ENCODE results near the gene DNAH5. TPM values are rescaled to one million over a fixed set of nuclear protein-coding genes. Genes with fewer than 3 reads are reported as not detected.

Gene DNAH5
- total RNA-seq, 1 donor: 1.3 TPM

GRCh38 chr5:13658152-13658551 is 286.3 kb downstream of the DNAH5 start:
- no peak overlapping the region for H3K4me3 ChIP-seq (ENCODE audit: low read depth, low read length)
- DNase-seq (ENCODE audit: low read depth): no peak
- TF ChIP-seq, protein P1, sequence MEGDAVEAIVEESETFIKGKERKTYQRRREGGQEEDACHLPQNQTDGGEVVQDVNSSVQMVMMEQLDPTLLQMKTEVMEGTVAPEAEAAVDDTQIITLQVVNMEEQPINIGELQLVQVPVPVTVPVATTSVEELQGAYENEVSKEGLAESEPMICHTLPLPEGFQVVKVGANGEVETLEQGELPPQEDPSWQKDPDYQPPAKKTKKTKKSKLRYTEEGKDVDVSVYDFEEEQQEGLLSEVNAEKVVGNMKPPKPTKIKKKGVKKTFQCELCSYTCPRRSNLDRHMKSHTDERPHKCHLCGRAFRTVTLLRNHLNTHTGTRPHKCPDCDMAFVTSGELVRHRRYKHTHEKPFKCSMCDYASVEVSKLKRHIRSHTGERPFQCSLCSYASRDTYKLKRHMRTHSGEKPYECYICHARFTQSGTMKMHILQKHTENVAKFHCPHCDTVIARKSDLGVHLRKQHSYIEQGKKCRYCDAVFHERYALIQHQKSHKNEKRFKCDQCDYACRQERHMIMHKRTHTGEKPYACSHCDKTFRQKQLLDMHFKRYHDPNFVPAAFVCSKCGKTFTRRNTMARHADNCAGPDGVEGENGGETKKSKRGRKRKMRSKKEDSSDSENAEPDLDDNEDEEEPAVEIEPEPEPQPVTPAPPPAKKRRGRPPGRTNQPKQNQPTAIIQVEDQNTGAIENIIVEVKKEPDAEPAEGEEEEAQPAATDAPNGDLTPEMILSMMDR (IDR thresholded peaks at IDR 0.05; ENCODE audit: insufficient read depth, low read depth, low read length): no peak

DNA sequence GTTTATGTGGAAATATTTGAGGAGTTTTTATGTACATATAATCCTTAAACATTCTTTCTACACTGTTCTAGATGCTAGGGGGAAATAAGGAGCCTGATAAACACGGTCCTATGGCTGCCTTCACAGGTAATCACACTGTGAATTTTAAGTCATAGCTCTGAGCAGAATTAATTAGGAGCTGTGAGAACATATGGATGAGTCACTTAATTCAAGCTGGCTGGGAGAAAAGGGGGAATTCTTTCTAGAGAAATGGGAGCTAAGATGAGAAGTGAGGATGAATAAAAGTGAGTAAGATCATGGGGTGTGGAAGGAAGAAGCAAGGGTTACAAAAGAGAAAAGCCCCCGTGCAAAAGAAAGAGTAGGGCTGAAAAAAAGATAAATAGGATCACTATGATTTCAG is 290.8 kb downstream of the DNAH5 start:
- H3K4me3 ChIP-seq (ENCODE audit: low read depth, low read length): no peak overlapping the region
- TF ChIP-seq, protein P1 (IDR thresholded peaks at IDR 0.05; ENCODE audit: insufficient read depth, low read depth, low read length): no peak
- DNase-seq (ENCODE audit: low read depth): no peak

GRCh38 chr5:13649656-13650055 is 294.8 kb downstream of the DNAH5 start:
- TF ChIP-seq, protein P1 (IDR thresholded peaks at IDR 0.05; ENCODE audit: insufficient read depth, low read depth, low read length): no peak
- no peak overlapping the region for H3K4me3 ChIP-seq (ENCODE audit: low read depth, low read length)
- DNase-seq (ENCODE audit: low read depth): no peak

- TF ChIP-seq, protein P1 (IDR thresholded peaks at IDR 0.05; ENCODE audit: insufficient read depth, low read depth, low read length): no peak
- DNase-seq (ENCODE audit: low read depth): no peak
- no peak overlapping the region for H3K4me3 ChIP-seq (ENCODE audit: low read depth, low read length)
Observed at GRCh38 chr5:13648822-13649221, 295.7 kb downstream of the DNAH5 start.

DNA sequence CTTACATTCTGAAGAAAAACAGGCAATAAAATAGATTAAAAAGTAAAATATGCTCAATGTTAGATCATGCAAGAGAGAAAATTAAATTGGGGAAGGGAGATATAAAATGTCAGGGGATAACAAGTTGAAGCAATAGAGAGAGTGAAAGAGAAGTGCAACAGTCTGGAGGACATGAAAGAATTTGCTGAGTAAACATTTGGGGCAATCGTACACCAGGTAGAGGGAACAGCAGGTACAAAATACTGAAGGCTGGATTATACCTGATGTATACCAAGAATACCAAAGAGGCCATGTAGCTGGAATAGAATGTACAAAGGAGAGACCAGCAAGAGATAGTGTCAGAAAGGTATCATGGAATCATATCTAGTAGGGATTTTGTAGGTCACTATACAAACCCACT is 300.8 kb downstream of the DNAH5 start:
- H3K4me3 ChIP-seq (ENCODE audit: low read depth, low read length): no peak overlapping the region
- TF ChIP-seq, protein P1 (IDR thresholded peaks at IDR 0.05; ENCODE audit: insufficient read depth, low read depth, low read length): no peak
- DNase-seq (ENCODE audit: low read depth): no peak

GRCh38 chr5:13643196-13643595 is 301.3 kb downstream of the DNAH5 start:
- H3K4me3 ChIP-seq (ENCODE audit: low read depth, low read length): no peak overlapping the region
- DNase-seq (ENCODE audit: low read depth): no peak
- TF ChIP-seq, protein P1 (IDR thresholded peaks at IDR 0.05; ENCODE audit: insufficient read depth, low read depth, low read length): no peak

Other genes starting within 250 kb of the DNAH5 start
- gene TRIO, start 198.7 kb upstream of the DNAH5 start, total RNA-seq: 366 and 410 TPM in 2 replicates